Kidney (tissue), 14 donors: Measurements from ENCODE around the gene JPH4. TPM values are rescaled to one million over a fixed set of nuclear protein-coding genes. Genes with fewer than 3 reads are reported as not detected.

Experiments
- DNase-seq, 5 donors: peaks; one replicate each; pipeline ENCODE4 v3.0.0-alpha.2; 2013 to 2020
- FAIRE-seq: peaks from 2 replicates; lab custom pipeline; 2012; peaks lifted over from hg19 to GRCh38; lab: Jason Lieb, UNC
- H3K27ac ChIP-seq, 2 donors: one replicate each; pipeline ENCODE4 v1.7.0; 2013; ENCODE audit warnings: low read depth in 2 of 2, low read length in 2 of 2, inconsistent platforms in 1 of 2
- H3K27me3 ChIP-seq: one replicate; pipeline ENCODE4 v1.7.1; 2013; ENCODE audit warnings: low read length, inconsistent platforms; ENCODE audit not compliant: control insufficient read depth, insufficient read depth
- H3K36me3 ChIP-seq, 3 donors: one replicate each; pipeline versions ENCODE4 v1.7.0 to v1.7.1; 2013; ENCODE audit warnings: low read length in 3 of 3, control low read depth in 1 of 3, inconsistent platforms in 1 of 3; ENCODE audit not compliant: insufficient read depth in 3 of 3, control insufficient read depth in 2 of 3
- H3K4me1 ChIP-seq, 3 donors: one replicate each; pipeline versions ENCODE4 v1.7.0 to v1.7.1; 2013; ENCODE audit warnings: low read length in 3 of 3, inconsistent platforms in 1 of 3, low read depth in 1 of 3; ENCODE audit not compliant: control insufficient read depth in 2 of 3, insufficient read depth in 2 of 3
- H3K4me3 ChIP-seq, 3 donors: one replicate each; pipeline versions ENCODE4 v1.7.0 to v1.8.1; 2013; ENCODE audit warnings: low read length in 3 of 3, control low read depth in 1 of 3, inconsistent platforms in 1 of 3
- H3K9ac ChIP-seq, 3 donors: one replicate each; pipeline versions ENCODE4 v1.7.0 to v1.7.1; 2013; ENCODE audit warnings: low read length in 3 of 3, control low read depth in 1 of 3, inconsistent platforms in 1 of 3
- H3K9me3 ChIP-seq, 3 donors: one replicate each; pipeline versions ENCODE4 v1.7.0 to v1.7.1; 2013; ENCODE audit warnings: low read length in 3 of 3, control low read depth in 1 of 3, inconsistent platforms in 1 of 3; ENCODE audit not compliant: control insufficient read depth in 2 of 3, insufficient read depth in 1 of 3
- CTCF ChIP-seq: IDR thresholded peaks from 3 replicates; pipeline ENCODE4 v1.5.1; 2012; ENCODE audit warnings: mild to moderate bottlenecking, moderate library complexity, borderline replicate concordance; ENCODE audit not compliant: insufficient read depth; ENCODE audit errors: extremely low read depth
- intact Hi-C: fragments of 100-400 bp; cut with DNase I; formaldehyde crosslinking; loops from one replicate; pipeline ENCODE4 v1.11.1; 2022
- polyA plus RNA-seq: library from polyadenylated mRNA; stranded (reverse); fragments of 350-450 nt; fragmentation: Illumina TruSeq; extraction: RNeasy Lipid Tissue Mini Kit (QIAGEN cat#74804); gene quantifications from one replicate; pipeline ENCODE4 v1.2.3, GENCODE V29; 2014; ENCODE audit warnings: low read depth, low replicate concordance; ENCODE audit not compliant: insufficient read depth
- total RNA-seq: library from RNA; stranded (reverse); fragmentation: NEBNext Ultra II Directional; extraction: Animal tissue kit (Norgen Biotek cat#: 25700); gene quantifications from one replicate; pipeline ENCODE4 v1.2.1, GENCODE V29; 2021
- donor health status: control.
- donor health status: control.
- donor health status: control.
- donor health status: control.
- donor health status: control.
- donor health status: DM: yes; HTN: yes; CAD: no.
- donor health status: Normal renal cell carcinoma (clear cell type).

The JPH4 gene
- total and polyA plus RNA-seq, 2 donors from 2014 or later: 3.6 to 7.0 TPM

GRCh38 chr14:23558346-23559009 is 20.1 kb downstream of the JPH4 start:
- H3K36me3 ChIP-seq: peaks cover 2 to 16% (median 13%) of the 10 kb centered on the region in 3 donors
- H3K9me3 ChIP-seq: no peaks in the 10 kb centered on the region
- no peak overlapping the region for H3K27ac ChIP-seq
- peaks cover 0 to 18% (median 5%) of the 10 kb centered on the region in 3 donors for H3K4me1 ChIP-seq
- no peak overlapping the region for H3K4me3 ChIP-seq
- no peak for TF ChIP-seq CTCF
- FAIRE-seq (no peak), DNase-seq (no peak)
- H3K27me3 ChIP-seq: no peaks in the 10 kb centered on the region
- no peak overlapping the region for H3K9ac ChIP-seq
- intact Hi-C loops: no loop called here

GRCh38 chr14:23557946-23558345 is 20.6 kb downstream of the JPH4 start:
- FAIRE-seq (no peak), DNase-seq (no peak)
- Histone ChIP-seq H3K9me3 (no peaks in the 10 kb centered on the region), H3K27ac (no peak overlapping the region), H3K4me3 (no peak overlapping the region), H3K9ac (no peak overlapping the region), H3K4me1 (peaks cover 0 to 18% (median 5%) of the 10 kb centered on the region in 3 donors), H3K27me3 (no peaks in the 10 kb centered on the region), H3K36me3 (peaks cover 2 to 16% (median 13%) of the 10 kb centered on the region in 3 donors)
- intact Hi-C loops: no loop called here
- no peak for TF ChIP-seq CTCF

GRCh38 chr14:23557521-23557920 is 21.1 kb downstream of the JPH4 start:
- no peak for DNase-seq
- no peak for TF ChIP-seq CTCF
- Histone ChIP-seq H3K4me1 (peaks cover 0 to 18% (median 5%) of the 10 kb centered on the region in 3 donors), H3K36me3 (peaks cover 2 to 16% (median 13%) of the 10 kb centered on the region in 3 donors), H3K27me3 (no peaks in the 10 kb centered on the region), H3K27ac (no peak overlapping the region), H3K9ac (no peak overlapping the region), H3K9me3 (no peaks in the 10 kb centered on the region), H3K4me3 (no peak overlapping the region)
- intact Hi-C loops: no loop called here
- no peak for FAIRE-seq
